GM04504 (cell line): ENCODE data around the gene CRISP2.

Source experiments
- DNase-seq: peaks from one replicate; pipeline ENCODE4 v3.0.0-alpha.2; 2012; ENCODE audit warnings: low read depth

The CRISP2 gene

GRCh38 chr6:49653942-49654341, 59.4 kb downstream of the CRISP2 start:
- no peak for DNase-seq

DNA sequence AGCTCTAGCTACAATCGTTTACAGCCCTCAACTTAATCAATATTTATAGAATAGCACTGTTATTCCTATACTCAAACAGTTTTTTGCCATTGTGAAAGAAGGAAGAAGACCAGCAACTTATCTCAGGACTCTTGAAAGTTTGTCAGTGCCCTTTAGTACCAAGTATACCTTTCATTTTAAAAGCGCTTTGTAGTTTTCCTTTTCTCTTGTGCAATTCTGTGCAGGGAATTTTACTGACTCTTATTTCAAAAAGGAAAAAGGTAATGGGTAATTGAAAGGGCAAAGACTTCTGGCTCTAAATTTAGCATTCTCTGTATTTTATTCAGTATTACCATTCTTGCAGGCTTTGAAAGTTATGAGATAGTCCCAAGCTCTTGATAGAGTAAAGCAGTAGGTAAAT, 59.9 kb downstream of the CRISP2 start:
- DNase-seq: no peak

GRCh38 chr6:49651239-49651638, 62.1 kb downstream of the CRISP2 start:
- no peak for DNase-seq

DNA sequence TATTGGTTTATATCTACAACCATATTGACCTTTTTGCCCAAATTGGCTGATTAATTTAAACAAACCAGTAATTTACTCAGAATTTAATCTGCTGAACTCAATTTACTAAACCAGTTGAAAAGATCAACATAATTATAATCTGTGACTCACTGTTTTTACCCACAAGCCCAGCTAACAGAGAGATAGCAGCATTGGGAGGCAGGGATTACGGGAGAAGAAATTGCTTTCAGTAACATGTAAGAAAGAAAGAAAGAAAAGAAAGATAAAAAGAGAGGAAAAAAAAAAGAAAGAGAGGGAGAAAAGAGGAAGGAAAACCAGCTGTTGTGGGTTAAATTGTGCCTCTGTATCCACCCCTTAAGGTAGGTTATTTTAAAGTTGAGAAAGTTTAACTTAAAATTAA, 63.4 kb downstream of the CRISP2 start:
- no peak for DNase-seq

DNA sequence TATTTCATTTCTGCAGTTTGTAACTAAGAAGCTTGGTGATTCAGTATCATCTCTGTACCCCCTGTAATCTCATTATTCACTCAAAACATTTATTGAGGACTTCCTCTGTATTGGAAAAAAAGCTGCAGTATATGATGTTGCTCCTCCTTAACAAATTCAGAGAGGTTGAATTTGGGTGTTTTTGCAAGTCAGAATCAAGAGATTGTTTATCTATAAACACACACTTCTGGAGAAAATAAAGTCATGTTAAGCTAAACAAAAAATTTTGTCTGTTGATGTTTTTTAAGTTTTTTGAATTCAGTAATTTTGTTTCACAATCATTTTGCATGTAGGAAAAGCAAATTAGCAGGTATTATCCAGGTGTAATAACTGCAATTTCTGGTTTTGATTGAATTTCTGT, 65.3 kb downstream of the CRISP2 start:
- DNase-seq: no peak

- no peak for DNase-seq
Observed at GRCh38 chr6:49647476-49647875, 65.9 kb downstream of the CRISP2 start.

GRCh38 chr6:49646942-49647341, 66.4 kb downstream of the CRISP2 start:
- no peak for DNase-seq

- no peak for DNase-seq
Observed at GRCh38 chr6:49646130-49646824, 67.1 kb downstream of the CRISP2 start.

- DNase-seq: no peak
Observed at GRCh38 chr6:49645139-49645538, 68.2 kb downstream of the CRISP2 start.
